ENCODE data around the gene CHADL. TPM values are rescaled to one million over a fixed set of nuclear protein-coding genes. Genes with fewer than 3 reads are reported as not detected.
A peak's percentile ranks its signal among the peaks of the same experiment; 100 is the strongest.

The CHADL gene
- total RNA-seq, 4 donors from 2014 or later, result 2.0 to 4.5 (median 3.2) TPM

GRCh38 chr22:41257696-41258095 is 17.0 kb upstream of the CHADL start:
- 88 to 97% methylated on average over 5 to 9 of the region's 11 CpGs for WGBS, 2 donors
- no peaks in the 10 kb centered on the region for H3K27me3 ChIP-seq
- no peak overlapping the region for H3K4me3 ChIP-seq
- no peak for TF ChIP-seq CTCF (IDR thresholded peaks at IDR 0.05)
- no peak for TF ChIP-seq POLR2A (IDR thresholded peaks at IDR 0.05)
- H3K9me3 ChIP-seq, result no peaks in the 10 kb centered on the region
- DNase-seq, result no peak
- peaks cover 50 to 100% (median 73%) of the 10 kb centered on the region in 3 donors for H3K36me3 ChIP-seq
- H3K27ac ChIP-seq, result no peak overlapping the region
- intact Hi-C loops (cut with DNase I), result no loop called here
- H3K4me1 ChIP-seq, result peaks cover 0 to 13% (median 0%) of the 10 kb centered on the region in 3 donors

GRCh38 chr22:41256254-41257253 is 15.8 kb upstream of the CHADL start:
- Histone ChIP-seq H3K9me3 (no peaks in the 10 kb centered on the region), H3K4me3 (no peak overlapping the region), H3K27me3 (no peaks in the 10 kb centered on the region), H3K36me3 (peaks cover 54 to 100% (median 67%) of the 10 kb centered on the region in 3 donors), H3K4me1 (peaks cover 0 to 13% (median 0%) of the 10 kb centered on the region in 3 donors), H3K27ac (peak overlapping the region in 2 of 4 donors; percentile 39 to 48)
- no peak for DNase-seq
- TF ChIP-seq CTCF (IDR thresholded peaks at IDR 0.05) (no peak), POLR2A (IDR thresholded peaks at IDR 0.05) (no peak)
- WGBS, 2 donors, result 71 to 77% methylated on average over 10 to 13 of the region's 20 CpGs
- intact Hi-C loops (cut with DNase I), result no loop called here

GRCh38 chr22:41254230-41254629 is 13.5 kb upstream of the CHADL start:
- H3K36me3 ChIP-seq, result peaks cover 62 to 100% (median 68%) of the 10 kb centered on the region in 3 donors
- H3K4me3 ChIP-seq, result no peak overlapping the region
- no peaks in the 10 kb centered on the region for H3K9me3 ChIP-seq
- TF ChIP-seq POLR2A (IDR thresholded peaks at IDR 0.05), result no peak
- TF ChIP-seq CTCF (IDR thresholded peaks at IDR 0.05), result no peak
- intact Hi-C loops (cut with DNase I), result no loop called here
- peaks cover 0 to 13% (median 0%) of the 10 kb centered on the region in 3 donors for H3K4me1 ChIP-seq
- WGBS, 2 donors, result 85 to 89% methylated on average over 6 to 7 of the region's 7 CpGs
- H3K27ac ChIP-seq, result no peak overlapping the region
- H3K27me3 ChIP-seq, result no peaks in the 10 kb centered on the region
- no peak for DNase-seq

- H3K27ac ChIP-seq, result no peak overlapping the region
- intact Hi-C loops (cut with DNase I), result no loop called here
- no peak for DNase-seq
- no peak overlapping the region for H3K4me3 ChIP-seq
- H3K4me1 ChIP-seq, result peaks cover 0 to 13% (median 0%) of the 10 kb centered on the region in 3 donors
- H3K9me3 ChIP-seq, result no peaks in the 10 kb centered on the region
- 93 to 94% methylated on average over 6 to 8 of the region's 8 CpGs for WGBS, 2 donors
- no peaks in the 10 kb centered on the region for H3K27me3 ChIP-seq
- peaks cover 65 to 100% (median 75%) of the 10 kb centered on the region in 3 donors for H3K36me3 ChIP-seq
- TF ChIP-seq POLR2A (IDR thresholded peaks at IDR 0.05), result no peak
- TF ChIP-seq CTCF (IDR thresholded peaks at IDR 0.05), result no peak
Observed at GRCh38 chr22:41252365-41252764, 11.6 kb upstream of the CHADL start.

- no peaks in the 10 kb centered on the region for H3K27me3 ChIP-seq
- no peak overlapping the region for H3K27ac ChIP-seq
- no peak for TF ChIP-seq POLR2A (IDR thresholded peaks at IDR 0.05)
- no peak for TF ChIP-seq CTCF (IDR thresholded peaks at IDR 0.05)
- no peak for DNase-seq
- peaks cover 59 to 100% (median 72%) of the 10 kb centered on the region in 3 donors for H3K36me3 ChIP-seq
- intact Hi-C loops (cut with DNase I), result no loop called here
- WGBS, 2 donors, result 93 to 100% methylated on average over 1 to 11 of the region's 12 CpGs
- no peaks in the 10 kb centered on the region for H3K4me1 ChIP-seq
- H3K4me3 ChIP-seq, result no peak overlapping the region
- H3K9me3 ChIP-seq, result no peaks in the 10 kb centered on the region
Observed at GRCh38 chr22:41250127-41250526, 9.4 kb upstream of the CHADL start.
